GM13976 (cell line): ENCODE data around the gene MED8.

Experiments used
- DNase-seq: peaks from one replicate; pipeline ENCODE4 v3.0.0; 2012; ENCODE audit warnings: low spot score
- in situ Hi-C: fragments of 300-500 bp; cut with MboI; formaldehyde crosslinking; loops from one replicate; pipeline ENCODE4 v1.12.0; 2022; ENCODE audit warnings: low sequenced_read_pairs, mixed read lengths, inconsistent platforms; ENCODE audit not compliant: unreplicated experiment
- TF ChIP-seq, protein P1 (sequence below): IDR thresholded peaks from 2 replicates; pipeline ENCODE4 v1.5.1; 2012; ENCODE audit warnings: borderline replicate concordance, mild to moderate bottlenecking; ENCODE audit not compliant: insufficient read depth; ENCODE audit errors: extremely low read depth, missing control alignments, control extremely low read depth

Gene MED8

DNA sequence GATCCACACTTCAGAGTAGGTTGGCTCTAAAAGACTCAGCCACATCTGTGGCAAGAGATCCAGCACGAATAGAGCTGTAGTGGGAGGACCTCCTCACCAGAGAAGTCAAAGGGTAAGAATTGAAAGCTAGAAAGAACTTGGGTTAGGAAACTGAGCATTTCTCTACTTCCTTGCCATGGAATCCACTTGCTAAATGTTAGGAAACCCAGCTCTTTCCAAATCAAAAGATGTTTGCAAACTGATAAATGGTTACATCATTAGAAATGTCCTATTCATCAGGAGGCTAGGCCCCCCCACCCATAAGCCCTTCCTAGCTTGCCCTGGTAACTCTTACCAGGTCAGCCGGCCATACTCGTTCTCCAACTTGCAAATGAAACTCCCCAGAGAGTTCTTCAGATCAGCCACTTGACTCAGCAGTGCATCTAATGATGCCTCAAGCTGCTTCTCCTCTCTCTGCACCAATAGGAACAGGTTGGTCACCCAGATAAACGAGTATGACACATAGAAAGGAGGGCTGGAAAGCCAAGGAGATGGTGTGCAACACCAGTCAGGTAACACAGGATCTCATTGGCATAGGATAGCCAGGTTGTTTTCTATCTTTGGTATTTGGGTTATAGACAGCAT is 1.5 kb downstream of the MED8 start:
- no peak for DNase-seq
- TF ChIP-seq, protein P1, sequence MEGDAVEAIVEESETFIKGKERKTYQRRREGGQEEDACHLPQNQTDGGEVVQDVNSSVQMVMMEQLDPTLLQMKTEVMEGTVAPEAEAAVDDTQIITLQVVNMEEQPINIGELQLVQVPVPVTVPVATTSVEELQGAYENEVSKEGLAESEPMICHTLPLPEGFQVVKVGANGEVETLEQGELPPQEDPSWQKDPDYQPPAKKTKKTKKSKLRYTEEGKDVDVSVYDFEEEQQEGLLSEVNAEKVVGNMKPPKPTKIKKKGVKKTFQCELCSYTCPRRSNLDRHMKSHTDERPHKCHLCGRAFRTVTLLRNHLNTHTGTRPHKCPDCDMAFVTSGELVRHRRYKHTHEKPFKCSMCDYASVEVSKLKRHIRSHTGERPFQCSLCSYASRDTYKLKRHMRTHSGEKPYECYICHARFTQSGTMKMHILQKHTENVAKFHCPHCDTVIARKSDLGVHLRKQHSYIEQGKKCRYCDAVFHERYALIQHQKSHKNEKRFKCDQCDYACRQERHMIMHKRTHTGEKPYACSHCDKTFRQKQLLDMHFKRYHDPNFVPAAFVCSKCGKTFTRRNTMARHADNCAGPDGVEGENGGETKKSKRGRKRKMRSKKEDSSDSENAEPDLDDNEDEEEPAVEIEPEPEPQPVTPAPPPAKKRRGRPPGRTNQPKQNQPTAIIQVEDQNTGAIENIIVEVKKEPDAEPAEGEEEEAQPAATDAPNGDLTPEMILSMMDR = no peak
- in situ Hi-C loops = no loop called here

DNA sequence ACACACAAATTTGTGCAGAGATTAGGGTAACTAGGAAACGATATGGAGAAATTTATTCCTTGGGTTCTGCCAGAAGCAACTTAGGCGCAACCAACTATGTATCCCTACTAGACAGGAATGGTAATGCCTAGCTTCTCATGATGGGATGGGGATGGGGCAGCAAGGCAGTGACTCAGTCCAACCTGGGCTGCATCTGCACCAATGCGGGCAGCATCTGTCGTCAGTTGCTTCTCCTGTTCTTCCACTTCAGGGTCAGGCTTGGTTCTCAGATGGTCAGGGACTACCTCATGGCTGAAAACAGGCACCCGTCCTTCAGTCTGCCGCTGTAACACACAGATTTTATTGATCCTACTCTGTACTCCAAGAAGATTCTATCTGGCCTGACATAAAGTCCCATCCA is 2.9 kb downstream of the MED8 start:
- DNase-seq = no peak
- in situ Hi-C loops = no loop called here
- TF ChIP-seq, protein P1 = no peak

DNA sequence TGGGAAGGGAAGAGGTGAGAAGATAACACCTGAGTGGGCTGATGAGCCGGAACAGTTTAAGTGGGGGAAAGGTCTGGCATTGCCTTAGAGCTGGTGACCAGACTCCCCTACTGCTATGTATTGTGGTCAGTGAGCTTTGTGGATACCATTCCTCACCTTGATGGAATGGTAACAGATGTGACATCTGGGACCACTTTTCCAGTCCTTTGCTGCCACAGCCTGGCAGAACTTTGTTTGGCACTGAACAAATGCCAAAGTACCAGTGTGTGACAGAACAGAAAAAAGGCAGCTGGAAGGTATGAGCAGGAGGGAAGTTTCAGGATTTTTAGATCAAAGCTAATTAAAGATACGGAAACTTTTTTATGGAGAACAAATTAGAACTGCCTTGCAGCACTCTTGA is 6.2 kb downstream of the MED8 start:
- DNase-seq = no peak
- in situ Hi-C loops = no loop called here
- TF ChIP-seq, protein P1 = no peak

DNA sequence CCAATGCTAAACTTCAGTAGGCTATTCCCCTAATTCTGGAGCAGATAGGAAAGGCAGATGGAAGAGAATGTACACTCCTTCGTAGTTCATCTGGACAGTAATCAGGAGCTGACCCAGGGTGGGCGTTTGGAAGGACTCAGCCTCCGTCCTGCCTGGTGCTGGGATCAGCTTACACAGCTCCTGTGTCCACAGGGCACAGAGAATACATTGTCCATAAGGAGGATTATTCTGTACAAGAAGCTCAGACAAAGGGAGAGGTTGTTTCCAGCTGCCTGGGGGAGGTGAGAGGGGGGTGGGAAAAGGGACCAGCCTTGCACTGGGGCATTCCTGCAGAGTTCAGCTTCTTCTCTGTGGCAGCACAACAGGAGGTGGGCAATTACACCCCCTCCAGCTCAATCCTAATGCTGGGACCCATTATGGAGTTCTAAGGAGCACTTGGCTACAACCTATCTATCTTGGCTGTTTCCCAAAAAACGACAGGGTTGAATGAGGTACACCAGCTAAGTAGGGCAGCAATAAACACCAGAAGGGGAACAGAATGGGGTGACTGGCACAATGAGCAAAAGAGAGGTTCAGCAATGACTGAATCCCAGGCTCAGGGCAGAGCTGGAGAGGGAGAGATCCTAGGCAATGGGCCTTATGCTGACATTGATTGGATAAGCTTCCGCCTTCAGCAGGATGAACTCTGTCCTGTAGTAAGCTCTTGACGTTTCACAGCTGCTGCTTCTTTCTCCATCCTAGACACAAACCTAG is 7.4 kb downstream of the MED8 start:
- in situ Hi-C loops = no loop called here
- DNase-seq = no peak
- TF ChIP-seq, protein P1 = no peak

DNA sequence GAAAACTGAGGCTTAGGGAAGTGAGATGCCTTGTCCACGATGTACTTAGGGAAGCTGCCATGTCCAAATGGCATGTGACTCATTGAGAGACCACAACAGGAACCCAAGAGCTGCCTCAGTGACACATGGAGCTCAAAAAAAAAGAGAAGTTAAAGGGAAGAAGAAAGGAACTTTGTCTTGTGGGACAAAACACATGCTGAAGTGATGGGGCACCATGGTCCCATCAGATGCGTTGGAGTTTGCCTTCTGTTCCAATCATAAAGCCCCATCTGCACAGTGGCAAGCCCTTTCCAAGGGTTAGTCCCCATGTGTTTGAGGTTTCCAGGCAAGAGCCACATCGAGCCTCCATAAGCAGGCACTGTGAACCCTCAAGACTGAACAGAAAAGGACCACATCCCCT is 8.0 kb downstream of the MED8 start:
- TF ChIP-seq, protein P1 = no peak
- DNase-seq = no peak

DNA sequence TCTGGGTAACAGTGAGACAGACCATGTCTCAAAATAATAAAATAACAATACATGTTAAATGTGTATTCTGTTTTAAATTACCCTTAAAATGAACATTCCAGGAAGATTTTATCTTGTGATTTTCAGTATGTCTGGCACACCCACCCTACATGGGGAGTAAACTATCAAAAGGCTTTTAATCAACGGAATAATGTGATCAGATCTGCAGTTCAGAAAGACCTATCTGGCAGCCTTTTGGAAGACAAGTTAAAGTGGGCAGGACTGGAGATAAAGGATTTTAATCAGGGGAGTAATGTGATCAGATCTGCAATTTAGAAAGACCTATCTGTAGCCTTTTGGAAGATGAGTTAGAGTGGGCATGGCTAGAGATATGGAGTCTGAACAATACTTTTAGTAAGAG is 10.1 kb downstream of the MED8 start:
- TF ChIP-seq, protein P1 = no peak
- no peak for DNase-seq
- in situ Hi-C loops = no loop called here

More for the DNA sequence above, 8.0 kb downstream of the MED8 start:
- in situ Hi-C loops = no loop called here
